Measurements from ENCODE around the gene NAA50.

GRCh38 chr3:113795693-113796092 lies 49.6 kb upstream of the NAA50 start:
- TF ChIP-seq CTCF (IDR thresholded peaks at IDR 0.05; ENCODE audit: low read length) (no peak), EZH2 (IDR thresholded peaks at IDR 0.05; ENCODE audit: borderline replicate concordance, low read length) (no peak)
